ENCODE measurements around the gene FBXO41.
A peak's percentile ranks its signal among the peaks of the same experiment; 100 is the strongest.

Gene FBXO41

GRCh38 chr2:73214120-73215035, 69.9 kb downstream of the FBXO41 start, which contains the start of gene SMYD5:
SMYD5 (plus strand) TSS chr2:73214245; CDS start chr2:73214267, 22 bp downstream.
- peak; percentile 83 to 85 for DNase-seq (ENCODE audit: low read depth in 2 of 2)

GRCh38 chr2:73212448-73213176, 71.7 kb downstream of the FBXO41 start:
- DNase-seq (ENCODE audit: low read depth in 2 of 2), result peak; percentile 41 to 58

GRCh38 chr2:73212098-73212447, 72.2 kb downstream of the FBXO41 start:
- DNase-seq (ENCODE audit: low read depth in 2 of 2), result no peak

- no peak for DNase-seq (ENCODE audit: low read depth in 2 of 2)
Measured at GRCh38 chr2:73210696-73211095, 73.6 kb downstream of the FBXO41 start.

- DNase-seq (ENCODE audit: low read depth in 2 of 2), result no peak
Measured at GRCh38 chr2:73210019-73210418, 74.3 kb downstream of the FBXO41 start.

- DNase-seq (ENCODE audit: low read depth in 2 of 2), result no peak
Measured at GRCh38 chr2:73208258-73208657, 76.0 kb downstream of the FBXO41 start.

GRCh38 chr2:73205611-73206010, 78.7 kb downstream of the FBXO41 start:
- DNase-seq (ENCODE audit: low read depth in 2 of 2), result no peak

All from activated CD8-positive, alpha-beta memory T cell treated with anti-CD3 and anti-CD28 coated beads for 4 hours (primary cell).